MM.1S (cell line): ENCODE results near the gene CLNK.
"Not testable (repeated sequence)": the region's sequence is repeated elsewhere in the genome, so short reads cannot be mapped to it uniquely, and the experiment has no call there.

Source experiments
- DNase-seq: peaks from one replicate; pipeline ENCODE4 v3.0.0-alpha.2; 2015
- H2AFZ ChIP-seq: fragments of 300-600 bp; sonication (generic); 2 replicates; pipeline ENCODE4 v1.6.0; 2016; ENCODE audit warnings: antibody characterized with exemption, low read length
- H3F3A ChIP-seq: fragments of 300-600 bp; sonication (generic); 2 replicates; pipeline ENCODE4 v1.6.1; 2016; ENCODE audit warnings: mild to moderate bottlenecking, antibody characterized with exemption, low read length, moderate library complexity, mixed read lengths; ENCODE audit not compliant: insufficient read depth
- H3K27ac ChIP-seq: fragments of 300-600 bp; sonication (generic); 2 replicates; pipeline ENCODE4 v1.5.1; 2016; ENCODE audit warnings: mild to moderate bottlenecking, low read length
- H3K27me3 ChIP-seq: fragments of 300-600 bp; sonication (generic); replicated peaks from 2 replicates; pipeline ENCODE4 v1.6.0; 2016; ENCODE audit warnings: low read length; ENCODE audit not compliant: insufficient read depth
- H3K36me3 ChIP-seq: fragments of 300-600 bp; sonication (generic); replicated peaks from 2 replicates; pipeline ENCODE4 v1.6.1; 2016; ENCODE audit warnings: mild to moderate bottlenecking, low read length, mixed read lengths; ENCODE audit not compliant: insufficient read depth
- H3K4me1 ChIP-seq: fragments of 300-600 bp; sonication (generic); 2 replicates; pipeline ENCODE4 v1.6.1; 2016; ENCODE audit warnings: low read length, mixed read lengths
- H3K4me2 ChIP-seq: fragments of 300-600 bp; sonication (generic); 2 replicates; pipeline ENCODE4 v1.6.0; 2016; ENCODE audit warnings: low read depth, low read length
- H3K4me3 ChIP-seq: fragments of 300-600 bp; sonication (generic); 2 replicates; pipeline ENCODE4 v1.5.1; 2016; ENCODE audit warnings: low read length, mixed read lengths
- H3K79me2 ChIP-seq: fragments of 300-600 bp; sonication (generic); 2 replicates; pipeline ENCODE4 v1.6.1; 2016; ENCODE audit warnings: mixed run types, low read length, mixed read lengths
- H3K9ac ChIP-seq: fragments of 300-600 bp; sonication (generic); 2 replicates; pipeline ENCODE4 v1.6.1; 2016; ENCODE audit warnings: low read length, mixed read lengths
- H3K9me2 ChIP-seq: fragments of 300-600 bp; sonication (generic); replicated peaks from 2 replicates; pipeline ENCODE4 v1.6.1; 2016; ENCODE audit warnings: mild to moderate bottlenecking, low read length, mixed read lengths; ENCODE audit not compliant: insufficient read depth
- H3K9me3 ChIP-seq: fragments of 300-600 bp; sonication (generic); replicated peaks from 2 replicates; pipeline ENCODE4 v1.6.1; 2016; ENCODE audit warnings: mild to moderate bottlenecking, low read length, mixed read lengths; ENCODE audit not compliant: insufficient read depth
- H4K20me1 ChIP-seq: fragments of 300-600 bp; sonication (generic); 2 replicates; pipeline ENCODE4 v1.6.1; 2016; ENCODE audit warnings: mild to moderate bottlenecking, low read length, moderate library complexity, mixed read lengths; ENCODE audit not compliant: insufficient read depth
- EZH2 ChIP-seq: fragments of 300-600 bp; sonication (generic); optimal IDR thresholded peaks from 2 replicates; pipeline ENCODE3; 2017; ENCODE audit warnings: low read depth, mild to moderate bottlenecking, antibody characterized with exemption, low read length, mixed read lengths
- EZH2phosphoT487 ChIP-seq: fragments of 300-600 bp; sonication (generic); IDR thresholded peaks from 2 replicates; pipeline ENCODE4 v1.6.1; 2018; ENCODE audit warnings: antibody characterized with exemption, low read length
- TF ChIP-seq, protein P1 (sequence below): fragments of 300-600 bp; sonication (generic); IDR thresholded peaks from 2 replicates; pipeline ENCODE4 v1.5.1; 2016; ENCODE audit warnings: antibody characterized with exemption, low read length, mixed read lengths

Gene CLNK

DNA sequence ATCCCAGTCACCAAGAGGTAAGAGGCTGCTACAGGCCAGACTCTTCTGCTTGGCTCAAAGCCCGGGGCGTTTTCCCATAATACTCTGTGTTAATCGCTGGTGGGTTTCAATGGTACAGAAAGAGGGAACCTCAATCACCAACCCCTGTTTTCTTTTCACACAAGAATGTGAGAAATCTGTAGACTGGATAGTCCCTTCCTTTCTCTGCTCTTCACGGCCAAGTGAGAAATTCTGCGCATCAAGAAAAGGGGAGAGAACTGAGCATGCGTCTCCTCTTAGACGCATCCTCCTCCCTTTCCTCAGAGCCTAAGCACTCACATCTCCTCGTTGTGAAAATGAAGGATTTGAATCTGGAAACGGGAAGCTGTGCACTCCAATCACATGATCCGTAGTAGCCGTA, 64.7 kb downstream of the CLNK start:
- no peak overlapping the region for H3K9ac ChIP-seq
- H3F3A ChIP-seq: no peaks in the 10 kb centered on the region
- no peak overlapping the region for H3K4me2 ChIP-seq
- no peak overlapping the region for H2AFZ ChIP-seq
- H3K27ac ChIP-seq: no peak overlapping the region
- no peaks in the 10 kb centered on the region for H3K27me3 ChIP-seq
- H3K36me3 ChIP-seq: no peaks in the 10 kb centered on the region
- H4K20me1 ChIP-seq: no peaks in the 10 kb centered on the region
- no peaks in the 10 kb centered on the region for H3K9me2 ChIP-seq
- no peak for DNase-seq
- no peaks in the 10 kb centered on the region for H3K9me3 ChIP-seq
- TF ChIP-seq EZH2phosphoT487: no peak
- TF ChIP-seq, protein P1, sequence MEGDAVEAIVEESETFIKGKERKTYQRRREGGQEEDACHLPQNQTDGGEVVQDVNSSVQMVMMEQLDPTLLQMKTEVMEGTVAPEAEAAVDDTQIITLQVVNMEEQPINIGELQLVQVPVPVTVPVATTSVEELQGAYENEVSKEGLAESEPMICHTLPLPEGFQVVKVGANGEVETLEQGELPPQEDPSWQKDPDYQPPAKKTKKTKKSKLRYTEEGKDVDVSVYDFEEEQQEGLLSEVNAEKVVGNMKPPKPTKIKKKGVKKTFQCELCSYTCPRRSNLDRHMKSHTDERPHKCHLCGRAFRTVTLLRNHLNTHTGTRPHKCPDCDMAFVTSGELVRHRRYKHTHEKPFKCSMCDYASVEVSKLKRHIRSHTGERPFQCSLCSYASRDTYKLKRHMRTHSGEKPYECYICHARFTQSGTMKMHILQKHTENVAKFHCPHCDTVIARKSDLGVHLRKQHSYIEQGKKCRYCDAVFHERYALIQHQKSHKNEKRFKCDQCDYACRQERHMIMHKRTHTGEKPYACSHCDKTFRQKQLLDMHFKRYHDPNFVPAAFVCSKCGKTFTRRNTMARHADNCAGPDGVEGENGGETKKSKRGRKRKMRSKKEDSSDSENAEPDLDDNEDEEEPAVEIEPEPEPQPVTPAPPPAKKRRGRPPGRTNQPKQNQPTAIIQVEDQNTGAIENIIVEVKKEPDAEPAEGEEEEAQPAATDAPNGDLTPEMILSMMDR: no peak
- TF ChIP-seq EZH2: no peak
- no peaks in the 10 kb centered on the region for H3K79me2 ChIP-seq
- H3K4me1 ChIP-seq: no peaks in the 10 kb centered on the region
- no peak overlapping the region for H3K4me3 ChIP-seq

DNA sequence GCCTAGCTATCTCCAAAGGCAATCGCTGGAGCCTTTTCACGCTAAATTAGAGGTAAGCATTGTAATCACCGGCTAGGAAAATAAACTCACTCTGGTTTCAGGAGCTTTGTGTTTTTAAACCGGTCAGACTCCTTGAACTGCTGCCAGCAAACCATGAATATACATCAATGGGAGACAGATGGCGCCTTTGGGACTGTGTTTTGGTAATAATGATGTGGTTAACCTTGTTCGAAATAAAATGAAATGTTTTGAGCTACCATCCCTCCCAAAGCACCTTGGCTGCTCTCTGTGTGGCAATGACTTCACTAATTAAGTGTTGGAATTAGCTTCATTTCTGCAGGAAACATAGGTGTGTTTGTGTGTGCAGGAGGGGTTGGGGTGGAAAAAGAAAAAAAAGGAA, 65.3 kb downstream of the CLNK start:
- no peak overlapping the region for H3K4me3 ChIP-seq
- H2AFZ ChIP-seq: no peak overlapping the region
- H3F3A ChIP-seq: no peaks in the 10 kb centered on the region
- no peaks in the 10 kb centered on the region for H3K4me1 ChIP-seq
- no peak overlapping the region for H3K27ac ChIP-seq
- no peaks in the 10 kb centered on the region for H3K9me3 ChIP-seq
- H3K36me3 ChIP-seq: no peaks in the 10 kb centered on the region
- no peaks in the 10 kb centered on the region for H3K9me2 ChIP-seq
- no peak overlapping the region for H3K4me2 ChIP-seq
- no peaks in the 10 kb centered on the region for H3K79me2 ChIP-seq
- no peak for DNase-seq
- H4K20me1 ChIP-seq: no peaks in the 10 kb centered on the region
- TF ChIP-seq EZH2: no peak
- TF ChIP-seq, protein P1: no peak
- no peak for TF ChIP-seq EZH2phosphoT487
- H3K9ac ChIP-seq: no peak overlapping the region
- H3K27me3 ChIP-seq: no peaks in the 10 kb centered on the region

DNA sequence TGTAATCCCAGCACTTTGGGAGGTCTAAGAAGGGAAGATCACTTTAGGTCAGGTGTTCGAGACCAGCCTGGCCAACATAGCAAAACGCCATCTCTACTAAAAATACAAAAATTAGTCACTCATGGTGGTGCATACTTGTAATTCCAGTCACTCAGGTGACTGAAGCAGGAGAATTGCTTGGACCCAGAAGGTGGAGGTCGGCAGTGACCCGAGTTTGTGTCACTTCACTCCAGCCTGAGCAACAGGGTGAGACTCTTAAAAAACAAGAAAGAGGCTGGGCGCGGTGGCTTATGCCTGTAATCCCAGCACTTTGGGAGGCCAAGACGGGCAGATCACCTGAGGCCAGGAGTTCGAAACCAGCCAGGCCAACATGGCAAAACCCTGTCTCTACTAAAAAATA, 69.6 kb downstream of the CLNK start:
- not testable (repeated sequence) for H3K27ac ChIP-seq, H3K4me1 ChIP-seq, H3K4me3 ChIP-seq, H3K9ac ChIP-seq, H3K9me2 ChIP-seq, H4K20me1 ChIP-seq, H3K36me3 ChIP-seq, H3K79me2 ChIP-seq, H3K9me3 ChIP-seq, H3K4me2 ChIP-seq, H3K27me3 ChIP-seq, H3F3A ChIP-seq, H2AFZ ChIP-seq, DNase-seq

DNA sequence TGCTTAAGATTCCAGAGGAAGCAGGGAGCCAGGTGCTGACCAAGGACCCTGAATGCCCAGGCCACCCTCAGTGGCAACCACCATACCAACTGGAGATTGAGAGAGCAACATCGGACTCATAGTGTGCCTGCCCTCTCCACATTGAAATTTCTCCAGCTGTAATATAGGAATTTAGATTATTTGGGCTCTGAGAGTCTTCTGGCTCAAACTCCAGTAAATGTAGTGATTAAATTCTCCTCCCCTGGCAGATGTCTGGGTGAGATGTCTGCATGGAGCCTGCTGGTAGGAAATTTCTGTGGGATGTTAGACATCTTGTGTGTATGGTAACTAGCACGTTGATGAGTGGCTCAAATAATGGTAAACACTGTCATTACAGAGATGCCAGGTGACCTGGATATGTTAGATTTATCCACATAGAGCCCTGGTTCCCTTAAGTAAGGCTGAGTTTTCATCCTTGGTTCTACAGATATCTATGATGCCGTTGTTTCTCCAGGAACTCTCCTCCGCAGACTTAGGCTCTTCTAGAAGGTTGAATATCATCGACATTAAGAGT, 70.6 kb downstream of the CLNK start:
- H3K4me2 ChIP-seq: no peak overlapping the region
- H3F3A ChIP-seq: no peaks in the 10 kb centered on the region
- no peaks in the 10 kb centered on the region for H3K79me2 ChIP-seq
- H3K9me3 ChIP-seq: no peaks in the 10 kb centered on the region
- H2AFZ ChIP-seq: no peak overlapping the region
- H4K20me1 ChIP-seq: no peaks in the 10 kb centered on the region
- no peaks in the 10 kb centered on the region for H3K4me1 ChIP-seq
- no peaks in the 10 kb centered on the region for H3K9me2 ChIP-seq
- no peak overlapping the region for H3K27ac ChIP-seq
- TF ChIP-seq EZH2phosphoT487 (no peak), EZH2 (no peak)
- TF ChIP-seq, protein P1: no peak
- H3K27me3 ChIP-seq: no peaks in the 10 kb centered on the region
- H3K9ac ChIP-seq: no peak overlapping the region
- H3K4me3 ChIP-seq: no peak overlapping the region
- H3K36me3 ChIP-seq: no peaks in the 10 kb centered on the region
- DNase-seq: no peak
